ENCODE results near the gene KLHL7. TPM values are rescaled to one million over a fixed set of nuclear protein-coding genes. Genes with fewer than 3 reads are reported as not detected.

KLHL7 gene
- polyA plus RNA-seq, 1 donor (not counting 4 experiments of a cell fraction or from before 2014, with no cell fraction given), result 43.1 TPM

- DNase-seq (ENCODE audit: low read depth, low spot score) (no peak), FAIRE-seq (no peak)
- H3K4me1 ChIP-seq (ENCODE audit: control insufficient read depth, extremely low read depth, insufficient read depth, low read length), result no peaks in the 10 kb centered on the region
- dilution Hi-C loops (cut with MboI; ENCODE audit: extremely low pct_ligation_motif_present, low sequenced_read_pairs), result no loop called here
- TF ChIP-seq CTCF (optimal IDR thresholded peaks at IDR 0.05 in 1 of 3, IDR thresholded peaks at IDR 0.05 in 1 of 3, conservative IDR thresholded peaks at IDR 0.05 in 1 of 3; ENCODE audit: extremely low read depth in 1 of 3, insufficient read depth in 2 of 3, low read length in 3 of 3) (no peak), EZH2 (IDR thresholded peaks at IDR 0.05; ENCODE audit: low read length) (no peak)
- no peaks in the 10 kb centered on the region for H3K27me3 ChIP-seq (ENCODE audit: control insufficient read depth, extremely low read depth, insufficient read depth, low read length)
- no peaks in the 10 kb centered on the region for H4K20me1 ChIP-seq (ENCODE audit: control insufficient read depth, extremely low read depth, insufficient read depth, low read length)
- no peak overlapping the region for H3K4me2 ChIP-seq (ENCODE audit: control insufficient read depth, extremely low read depth, insufficient read depth, low read depth, low read length)
- H3K79me2 ChIP-seq (ENCODE audit: control insufficient read depth, insufficient read depth, low read length), result no peaks in the 10 kb centered on the region
- H2AFZ ChIP-seq (ENCODE audit: control insufficient read depth, low read length), result no peak overlapping the region
- H3K4me3 ChIP-seq (ENCODE audit: control insufficient read depth in 2 of 3, extremely low read depth in 1 of 3, insufficient read depth in 2 of 3, low read depth in 1 of 3, low read length in 3 of 3), result no peak overlapping the region
- no peak overlapping the region for H3K9ac ChIP-seq (ENCODE audit: control insufficient read depth, extremely low read depth, insufficient read depth, low read length)
- H3K27ac ChIP-seq (ENCODE audit: control insufficient read depth, insufficient read depth, low read length), result no peak overlapping the region
- H3K9me3 ChIP-seq (ENCODE audit: control insufficient read depth, low read depth, low read length), result no peaks in the 10 kb centered on the region
- H3K9me1 ChIP-seq (ENCODE audit: control insufficient read depth, extremely low read depth, insufficient read depth, low read length), result no peaks in the 10 kb centered on the region
- no peaks in the 10 kb centered on the region for H3K36me3 ChIP-seq (ENCODE audit: control insufficient read depth in 2 of 2, extremely low read depth in 1 of 2, insufficient read depth in 2 of 2, low read length in 2 of 2)
Measured at GRCh38 chr7:23214938-23215337, 109.4 kb downstream of the KLHL7 start.

- Histone ChIP-seq H3K4me1 (ENCODE audit: control insufficient read depth, extremely low read depth, insufficient read depth, low read length) (peaks cover 4% of the 10 kb centered on the region), H2AFZ (ENCODE audit: control insufficient read depth, low read length) (no peak overlapping the region), H3K9me1 (ENCODE audit: control insufficient read depth, extremely low read depth, insufficient read depth, low read length) (no peaks in the 10 kb centered on the region), H3K36me3 (ENCODE audit: control insufficient read depth in 2 of 2, extremely low read depth in 1 of 2, insufficient read depth in 2 of 2, low read length in 2 of 2) (no peaks in the 10 kb centered on the region), H3K9me3 (ENCODE audit: control insufficient read depth, low read depth, low read length) (no peaks in the 10 kb centered on the region), H3K79me2 (ENCODE audit: control insufficient read depth, insufficient read depth, low read length) (no peaks in the 10 kb centered on the region), H4K20me1 (ENCODE audit: control insufficient read depth, extremely low read depth, insufficient read depth, low read length) (no peaks in the 10 kb centered on the region), H3K4me2 (ENCODE audit: control insufficient read depth, extremely low read depth, insufficient read depth, low read depth, low read length) (no peak overlapping the region), H3K27ac (ENCODE audit: control insufficient read depth, insufficient read depth, low read length) (no peak overlapping the region), H3K9ac (ENCODE audit: control insufficient read depth, extremely low read depth, insufficient read depth, low read length) (no peak overlapping the region), H3K27me3 (ENCODE audit: control insufficient read depth, extremely low read depth, insufficient read depth, low read length) (no peaks in the 10 kb centered on the region), H3K4me3 (ENCODE audit: control insufficient read depth in 2 of 3, extremely low read depth in 1 of 3, insufficient read depth in 2 of 3, low read depth in 1 of 3, low read length in 3 of 3) (no peak overlapping the region)
- no peak for DNase-seq (ENCODE audit: low read depth, low spot score)
- no peak for FAIRE-seq
- dilution Hi-C loops (cut with MboI; ENCODE audit: extremely low pct_ligation_motif_present, low sequenced_read_pairs), result no loop called here
- TF ChIP-seq EZH2 (IDR thresholded peaks at IDR 0.05; ENCODE audit: low read length) (no peak), CTCF (optimal IDR thresholded peaks at IDR 0.05 in 1 of 3, IDR thresholded peaks at IDR 0.05 in 1 of 3, conservative IDR thresholded peaks at IDR 0.05 in 1 of 3; ENCODE audit: extremely low read depth in 1 of 3, insufficient read depth in 2 of 3, low read length in 3 of 3) (no peak)
Measured at GRCh38 chr7:23216021-23216420, 110.4 kb downstream of the KLHL7 start.
